Naive thymus-derived CD4-positive, alpha-beta T cell (primary cell): ENCODE results near the gene SMURF1. TPM values are rescaled to one million over a fixed set of nuclear protein-coding genes. Genes with fewer than 3 reads are reported as not detected.

Experiments
- ATAC-seq: fragments of 150-1000 bp; cut with Tn5 transposase; 2 replicates; pipeline ENCODE4 v1.10.0; 2021; ENCODE audit warnings: mild to moderate bottlenecking, moderate library complexity
- CTCF ChIA-PET: fragments of 350-600 bp; sonication (Branson Sonifier 250); formaldehyde crosslinking; loops from one replicate; lab custom pipeline; 2021; ENCODE audit warnings: antibody characterized with exemption; lab: Charles Lee
- POLR2A ChIA-PET: fragments of 350-600 bp; sonication (Branson Sonifier 250); formaldehyde crosslinking; loops from one replicate; lab custom pipeline; 2021; ENCODE audit warnings: antibody characterized with exemption, inconsistent platforms; lab: Charles Lee
- DNase-seq, 9 donors: peaks; one replicate each; pipeline versions ENCODE4 v3.0.0 to v3.0.0-alpha.2; 2020 to 2022; ENCODE audit warnings: mixed read lengths in 1 of 9
- H3K27ac ChIP-seq: one replicate; pipeline ENCODE4 v1.7.0; 2013; ENCODE audit warnings: mild to moderate bottlenecking, low read depth, low read length, moderate library complexity
- H3K27me3 ChIP-seq, 2 donors: one replicate each; pipeline ENCODE4 v1.7.0; 2013; ENCODE audit warnings: low read length in 2 of 2, mild to moderate bottlenecking in 2 of 2, moderate library complexity in 2 of 2; ENCODE audit not compliant: control insufficient read depth in 2 of 2, insufficient read depth in 2 of 2
- H3K36me3 ChIP-seq, 3 experiments: 1 replicate in 2 of 3; 2 replicates in 1 of 3; pipeline ENCODE4 v1.7.0; 2013; ENCODE audit warnings: low read length in 3 of 3, mild to moderate bottlenecking in 3 of 3, moderate library complexity in 1 of 3; ENCODE audit not compliant: insufficient read depth in 3 of 3, control insufficient read depth in 2 of 3
- H3K4me1 ChIP-seq, 2 donors: one replicate each; pipeline ENCODE4 v1.7.0; 2013; ENCODE audit warnings: low read length in 2 of 2, mild to moderate bottlenecking in 2 of 2, moderate library complexity in 1 of 2; ENCODE audit not compliant: control insufficient read depth in 2 of 2, insufficient read depth in 2 of 2
- H3K4me3 ChIP-seq: 2 replicates; pipeline ENCODE4 v1.7.0; 2013; ENCODE audit warnings: mild to moderate bottlenecking, low read length
- H3K9me3 ChIP-seq, 3 experiments: 1 replicate in 2 of 3; 2 replicates in 1 of 3; pipeline ENCODE4 v1.7.0; 2013; ENCODE audit warnings: low read length in 3 of 3; ENCODE audit not compliant: control insufficient read depth in 2 of 3
- H3K27ac Mint-ChIP-seq, 9 donors: one replicate each; pipeline ENCODE4 v1.8.0; 2020 to 2022; ENCODE audit warnings: mixed read lengths in 9 of 9, mild to moderate bottlenecking in 8 of 9, moderate library complexity in 5 of 9, inconsistent platforms in 2 of 9
- H3K27me3 Mint-ChIP-seq, 5 donors: one replicate each; pipeline ENCODE4 v1.8.0; 2021 to 2022; ENCODE audit warnings: mixed read lengths in 5 of 5, mild to moderate bottlenecking in 1 of 5
- H3K36me3 Mint-ChIP-seq, 5 donors: one replicate each; pipeline ENCODE4 v1.8.0; 2020 to 2022; ENCODE audit warnings: mixed read lengths in 5 of 5, mild to moderate bottlenecking in 3 of 5, inconsistent platforms in 1 of 5
- H3K4me1 Mint-ChIP-seq, 7 donors: one replicate each; pipeline ENCODE4 v1.8.0; 2020 to 2022; ENCODE audit warnings: mixed read lengths in 7 of 7, mild to moderate bottlenecking in 3 of 7, inconsistent platforms in 1 of 7
- H3K4me3 Mint-ChIP-seq, 10 donors: one replicate each; pipeline ENCODE4 v1.8.0; 2020 to 2022; ENCODE audit warnings: mild to moderate bottlenecking in 10 of 10, mixed read lengths in 10 of 10, moderate library complexity in 6 of 10, inconsistent platforms in 2 of 10
- H3K9me3 Mint-ChIP-seq, 11 donors: one replicate each; pipeline ENCODE4 v1.8.0; 2020 to 2022; ENCODE audit warnings: mixed read lengths in 11 of 11, mild to moderate bottlenecking in 4 of 11, inconsistent platforms in 1 of 11, moderate library complexity in 1 of 11
- intact Hi-C, 2 donors: fragments of 100-400 bp; cut with micrococcal nuclease; formaldehyde crosslinking; loops; one replicate each; pipeline ENCODE4 v1.15.1; 2023
- polyA plus RNA-seq, 2 donors: library from polyadenylated mRNA; unstranded; fragments of 300-500 nt; fragmentation: Illumina TruSeq; gene quantifications; one replicate each; pipeline ENCODE4 v1.2.3, GENCODE V29; 2021
- total RNA-seq, 6 experiments: library from RNA in 5 of 6; stranded (reverse) in 5 of 6; gene quantifications; 1 replicate in 5 of 6; 2 replicates in 1 of 6; pipeline ENCODE4 v1.2.3 and lab custom pipeline; 2021 to 2026

The SMURF1 gene
- total and polyA plus RNA-seq, 7 experiments from 2014 or later, result 1.3 to 26.4 (median 20.4) TPM

DNA sequence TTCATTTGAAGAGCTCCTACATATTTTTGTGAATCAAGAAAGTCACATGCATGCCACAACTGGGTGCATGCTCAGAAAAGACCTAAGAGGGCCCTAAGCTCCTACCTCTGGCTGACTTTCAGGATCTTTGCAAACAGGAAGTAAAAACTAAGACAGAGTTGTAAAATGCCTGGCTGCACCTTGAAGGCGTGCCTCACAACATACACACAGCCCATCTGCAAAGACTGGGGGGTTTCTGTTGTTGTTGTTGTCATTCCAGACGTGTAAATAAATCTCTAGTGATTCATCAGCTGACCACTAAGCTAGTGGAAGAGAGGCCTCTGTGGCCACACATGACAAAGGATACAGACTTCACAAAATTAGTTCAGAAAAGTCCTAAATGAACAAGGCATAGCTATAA is 31.8 kb downstream of the SMURF1 start:
- Mint-ChIP-seq H3K27ac (peak overlapping the region in 8 of 9 donors; percentile 46 to 90 (median 74)), H3K36me3 (peaks cover 4 to 33% (median 17%) of the 10 kb centered on the region in 5 donors), H3K4me1 (peaks cover 34 to 87% (median 78%) of the 10 kb centered on the region in 7 donors), H3K27me3 (no peaks in the 10 kb centered on the region), H3K4me3 (peak overlapping the region in 8 of 10 donors; percentile 0 to 64 (median 43)), H3K9me3 (peaks cover 0 to 30% (median 10%) of the 10 kb centered on the region in 11 donors)
- H3K27me3 ChIP-seq, result no peaks in the 10 kb centered on the region
- no peaks in the 10 kb centered on the region for H3K36me3 ChIP-seq
- POLR2A ChIA-PET, result interaction anchor here (0.6 to 1.0 kb wide), 3 partner anchors 24 to 125 kb away, joined by 3 to 5 read pairs (median 3); partner anchors contain the start of gene SMURF1
- intact Hi-C loops, result loop anchor here in 1 of 2 donors (2.0 kb wide), 1 partner anchor 31 kb away; no protein-coding TSS in a partner anchor
- H3K4me3 ChIP-seq, result no peak overlapping the region
- DNase-seq (peak in 5 of 9 donors; percentile 12 to 31 (median 16)), ATAC-seq (peak; percentile 52)
- peak overlapping the region; percentile 47 for H3K27ac ChIP-seq
- no peaks in the 10 kb centered on the region for H3K9me3 ChIP-seq
- peaks cover 0 to 21% of the 10 kb centered on the region in 2 donors for H3K4me1 ChIP-seq
- CTCF ChIA-PET, result interaction anchor here (0.6 to 1.1 kb wide), 2 partner anchors 24 to 48 kb away, joined by 3 read pairs; no protein-coding TSS in a partner anchor

- no peak for ATAC-seq
- H3K4me3 ChIP-seq, result no peak overlapping the region
- H3K4me1 Mint-ChIP-seq, result peaks cover 34 to 84% (median 76%) of the 10 kb centered on the region in 7 donors
- H3K9me3 Mint-ChIP-seq, result peaks cover 0 to 26% (median 10%) of the 10 kb centered on the region in 11 donors
- intact Hi-C loops, result no loop called here
- peak overlapping the region in 8 of 9 donors; percentile 8 to 90 (median 74) for H3K27ac Mint-ChIP-seq
- H3K36me3 ChIP-seq, result no peaks in the 10 kb centered on the region
- POLR2A ChIA-PET, result interaction anchor here (1.0 kb wide), 1 partner anchor 33 kb away, joined by 5 read pairs; the partner anchor contains the start of gene SMURF1
- CTCF ChIA-PET, result interaction anchor here (0.6 to 1.1 kb wide), 2 partner anchors 24 to 48 kb away, joined by 3 read pairs; no protein-coding TSS in a partner anchor
- H3K4me1 ChIP-seq, result peaks cover 0 to 21% of the 10 kb centered on the region in 2 donors
- no peaks in the 10 kb centered on the region for H3K27me3 Mint-ChIP-seq
- DNase-seq, result no peak
- H3K27ac ChIP-seq, result no peak overlapping the region
- peaks cover 4 to 29% (median 17%) of the 10 kb centered on the region in 5 donors for H3K36me3 Mint-ChIP-seq
- H3K4me3 Mint-ChIP-seq, result peak overlapping the region in 9 of 10 donors; percentile 0 to 64 (median 43)
- H3K9me3 ChIP-seq, result no peaks in the 10 kb centered on the region
- H3K27me3 ChIP-seq, result no peaks in the 10 kb centered on the region
Measured at GRCh38 chr7:99111591-99111990, 32.3 kb downstream of the SMURF1 start.

DNA sequence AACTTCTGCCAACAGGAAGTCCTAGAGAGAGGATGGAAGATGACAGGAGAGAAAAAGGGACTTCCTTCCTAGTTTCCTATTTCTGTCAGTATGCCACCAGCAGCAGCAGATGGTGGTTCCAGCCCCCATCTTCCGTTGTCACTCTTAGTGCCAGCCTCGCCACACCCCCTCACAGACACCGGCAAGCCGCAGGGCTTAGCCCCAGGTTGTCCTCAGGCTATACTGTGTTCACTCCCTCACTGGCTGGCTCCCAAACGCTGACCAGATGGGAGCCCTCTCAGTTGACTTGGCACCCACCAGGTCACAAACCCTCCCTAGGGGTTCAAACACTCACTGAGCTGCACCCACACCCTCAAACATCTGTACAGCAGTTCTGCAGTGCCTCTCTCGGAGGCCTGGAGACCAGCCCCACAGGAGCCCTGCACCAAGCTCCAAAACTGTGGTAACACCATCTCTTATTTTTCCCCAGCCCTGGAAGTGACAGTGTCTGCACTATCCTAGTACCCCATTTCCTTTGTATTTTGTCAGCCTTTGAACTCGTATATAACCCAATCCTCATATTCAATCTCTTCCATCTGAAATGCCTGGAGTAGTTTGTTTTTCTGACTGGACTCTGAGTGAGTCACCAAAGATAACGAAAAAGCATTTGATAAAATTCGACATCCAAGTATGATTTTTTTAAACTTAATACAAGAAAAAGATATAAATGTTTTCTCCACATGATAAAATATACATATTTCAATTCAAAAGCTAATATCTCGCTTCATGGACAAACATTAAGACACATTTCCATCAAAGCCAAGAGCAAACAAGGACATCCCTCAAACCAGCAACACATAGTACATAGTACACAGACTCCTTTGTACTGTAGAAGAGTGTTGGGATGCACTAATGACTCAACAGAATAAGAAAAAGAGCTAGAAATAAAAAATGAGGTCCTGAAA is 34.5 kb downstream of the SMURF1 start:
- peak in 5 of 9 donors; percentile 7 to 24 (median 16) for DNase-seq

DNA sequence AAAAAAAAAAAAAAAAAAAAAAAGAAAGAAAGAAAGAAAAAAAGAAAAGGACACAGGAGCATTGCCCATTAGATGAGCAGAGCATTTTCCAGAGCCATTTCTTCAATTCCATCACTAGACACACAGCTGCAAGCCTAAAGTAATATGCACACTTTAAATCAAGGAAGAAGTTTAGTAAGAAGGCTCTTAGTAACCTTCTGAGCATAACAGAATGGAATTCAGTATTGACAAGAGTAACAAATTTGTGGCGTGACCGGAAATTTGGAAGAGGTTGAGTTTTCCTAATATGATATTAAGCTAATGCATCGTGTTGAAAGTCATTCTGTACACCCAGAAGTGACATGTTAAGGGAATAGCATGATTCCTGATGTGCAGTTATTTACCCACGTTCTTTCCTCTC is 35.3 kb downstream of the SMURF1 start:
- ChIA-PET POLR2A (interaction anchor here (0.6 kb wide), 1 partner anchor 184 kb away, joined by 3 read pairs; no protein-coding TSS in a partner anchor), CTCF (no interaction called here)
- no peak overlapping the region for H3K4me3 ChIP-seq
- H3K36me3 ChIP-seq, result no peaks in the 10 kb centered on the region
- H3K4me1 Mint-ChIP-seq, result peaks cover 41 to 82% (median 73%) of the 10 kb centered on the region in 7 donors
- H3K27me3 ChIP-seq, result no peaks in the 10 kb centered on the region
- H3K4me3 Mint-ChIP-seq, result peak overlapping the region in 5 of 10 donors; percentile 5 to 71 (median 53)
- no peaks in the 10 kb centered on the region for H3K27me3 Mint-ChIP-seq
- no peaks in the 10 kb centered on the region for H3K9me3 ChIP-seq
- peak overlapping the region in 2 of 9 donors; percentile 74 to 84 for H3K27ac Mint-ChIP-seq
- peaks cover 0 to 26% (median 7%) of the 10 kb centered on the region in 5 donors for H3K36me3 Mint-ChIP-seq
- peaks cover 0 to 6% (median 0%) of the 10 kb centered on the region in 11 donors for H3K9me3 Mint-ChIP-seq
- DNase-seq, result no peak
- no peak overlapping the region for H3K27ac ChIP-seq
- H3K4me1 ChIP-seq, result peaks cover 0 to 21% of the 10 kb centered on the region in 2 donors
- ATAC-seq, result no peak
- intact Hi-C loops, result no loop called here

More for the DNA sequence above, 34.5 kb downstream of the SMURF1 start:
- Histone ChIP-seq H3K9me3 (no peaks in the 10 kb centered on the region), H3K36me3 (no peaks in the 10 kb centered on the region), H3K27ac (no peak overlapping the region), H3K4me1 (peaks cover 0 to 21% of the 10 kb centered on the region in 2 donors), H3K27me3 (no peaks in the 10 kb centered on the region), H3K4me3 (no peak overlapping the region)
- peak; percentile 70 for ATAC-seq
- peak overlapping the region in 9 of 10 donors; percentile 34 to 75 (median 62) for H3K4me3 Mint-ChIP-seq
- no peaks in the 10 kb centered on the region for H3K27me3 Mint-ChIP-seq
- H3K36me3 Mint-ChIP-seq, result peaks cover 2 to 24% (median 10%) of the 10 kb centered on the region in 5 donors
- peaks cover 0 to 10% (median 3%) of the 10 kb centered on the region in 11 donors for H3K9me3 Mint-ChIP-seq
- POLR2A ChIA-PET, result interaction anchor here (0.7 kb wide), 2 partner anchors 33 to 75 kb away, joined by 3 read pairs; no protein-coding TSS in a partner anchor
- CTCF ChIA-PET, result no interaction called here
- H3K4me1 Mint-ChIP-seq, result peaks cover 35 to 80% (median 70%) of the 10 kb centered on the region in 7 donors
- H3K27ac Mint-ChIP-seq, result peak overlapping the region in 7 of 9 donors; percentile 4 to 84 (median 32)
- intact Hi-C loops, result no loop called here

DNA sequence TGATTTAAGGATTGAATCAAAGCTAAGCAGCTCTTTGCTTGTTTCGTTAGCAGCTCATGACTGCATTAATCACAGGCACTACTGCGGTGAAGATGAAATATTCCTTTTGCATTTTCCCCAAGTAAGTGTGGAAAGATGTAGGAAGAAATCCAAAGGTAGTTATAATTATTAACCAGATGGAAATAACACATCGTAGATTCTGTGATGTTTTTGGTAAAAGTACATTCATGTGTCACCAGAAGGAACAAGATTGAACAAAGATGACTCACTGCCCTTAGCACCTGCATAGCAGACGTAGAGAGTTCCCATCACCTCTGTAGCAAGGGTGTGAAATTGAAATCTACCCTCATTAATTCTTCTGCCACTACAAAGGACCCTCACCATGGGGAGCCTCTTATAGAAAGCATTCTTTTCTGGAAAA is 37.1 kb downstream of the SMURF1 start:
- ATAC-seq (no peak), DNase-seq (no peak)
- Histone ChIP-seq H3K27ac (no peak overlapping the region), H3K4me1 (peaks cover 0 to 13% of the 10 kb centered on the region in 2 donors), H3K4me3 (no peak overlapping the region), H3K9me3 (no peaks in the 10 kb centered on the region), H3K36me3 (no peaks in the 10 kb centered on the region), H3K27me3 (no peaks in the 10 kb centered on the region)
- Mint-ChIP-seq H3K4me3 (no peak overlapping the region), H3K36me3 (peaks cover 0 to 20% (median 0%) of the 10 kb centered on the region in 5 donors), H3K27me3 (no peaks in the 10 kb centered on the region), H3K27ac (no peak overlapping the region), H3K4me1 (peaks cover 43 to 74% (median 64%) of the 10 kb centered on the region in 7 donors), H3K9me3 (no peaks in the 10 kb centered on the region)
- intact Hi-C loops, result no loop called here
- CTCF ChIA-PET, result no interaction called here
- POLR2A ChIA-PET, result no interaction called here

DNA sequence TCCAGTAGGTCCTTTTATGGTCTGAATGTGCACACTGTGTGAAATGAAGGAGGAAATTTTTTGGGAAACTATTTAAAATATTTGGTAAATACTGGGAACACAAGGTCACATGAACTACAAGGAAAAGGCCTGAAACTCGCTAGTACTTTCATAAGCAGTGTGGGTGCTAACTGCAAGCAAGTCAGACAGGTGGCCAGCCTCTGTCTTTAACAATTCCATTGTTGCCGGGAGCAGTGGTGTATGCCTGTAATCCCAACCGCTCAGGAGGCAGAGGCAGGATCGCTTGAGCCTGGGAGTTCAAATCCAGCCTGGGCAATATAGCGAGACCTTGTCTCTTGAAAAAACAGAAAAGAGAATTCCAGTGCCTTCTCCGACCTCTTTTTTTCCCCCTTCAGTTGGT is 37.5 kb downstream of the SMURF1 start:
- POLR2A ChIA-PET, result no interaction called here
- Histone ChIP-seq H3K36me3 (no peaks in the 10 kb centered on the region), H3K4me3 (no peak overlapping the region), H3K27ac (no peak overlapping the region), H3K4me1 (peaks cover 0 to 10% of the 10 kb centered on the region in 2 donors), H3K9me3 (no peaks in the 10 kb centered on the region), H3K27me3 (no peaks in the 10 kb centered on the region)
- ATAC-seq (no peak), DNase-seq (no peak)
- intact Hi-C loops, result no loop called here
- H3K27ac Mint-ChIP-seq, result no peak overlapping the region
- H3K4me3 Mint-ChIP-seq, result no peak overlapping the region
- CTCF ChIA-PET, result no interaction called here
- H3K4me1 Mint-ChIP-seq, result peaks cover 38 to 70% (median 60%) of the 10 kb centered on the region in 7 donors
- no peaks in the 10 kb centered on the region for H3K9me3 Mint-ChIP-seq
- peaks cover 0 to 17% (median under 1%) of the 10 kb centered on the region in 5 donors for H3K36me3 Mint-ChIP-seq
- no peaks in the 10 kb centered on the region for H3K27me3 Mint-ChIP-seq
